HepG2 (cell line): Measurements from ENCODE around the gene XPO5. TPM values are rescaled to one million over a fixed set of nuclear protein-coding genes. Genes with fewer than 3 reads are reported as not detected.

Experiments used
- ARNTL ChIP-seq: sonication (generic); formaldehyde crosslinking; IDR thresholded peaks from 2 replicates; pipeline ENCODE4 v1.4.0; 2020; ENCODE audit warnings: mild to moderate bottlenecking, missing genetic modification reagents
- CREM ChIP-seq, 2 experiments: sonication (generic) in 1 of 2; formaldehyde crosslinking in 1 of 2; IDR thresholded peaks; 2 replicates each; pipeline versions ENCODE4 v1.4.0 to v1.6.1; 2016 to 2020; ENCODE audit warnings: antibody characterized with exemption in 1 of 2, mild to moderate bottlenecking in 1 of 2, missing genetic modification reagents in 1 of 2
- FIP1L1 ChIP-seq: fragments of 200-400 bp; formaldehyde crosslinking; IDR thresholded peaks from 2 replicates; pipeline ENCODE4 v1.6.1; 2018; ENCODE audit warnings: low read depth, mild to moderate bottlenecking, low read length, moderate library complexity, borderline replicate concordance; ENCODE audit not compliant: insufficient read depth
- FOXA1 ChIP-seq, 2 experiments: fragments of 450-650 bp in 1 of 2; sonication (generic) in 1 of 2; formaldehyde crosslinking in 1 of 2; IDR thresholded peaks; 2 replicates each; pipeline versions ENCODE4 v1.4.0 to v1.6.1; 2016 to 2020; ENCODE audit warnings: missing genetic modification reagents in 1 of 2
- HOXA3 ChIP-seq: sonication (generic); formaldehyde crosslinking; IDR thresholded peaks from 2 replicates; pipeline ENCODE4 v1.5.0; 2020; ENCODE audit warnings: missing genetic modification reagents
- NCOA5 ChIP-seq: sonication (generic); formaldehyde crosslinking; IDR thresholded peaks from 2 replicates; pipeline ENCODE4 v1.4.0; 2020; ENCODE audit warnings: missing genetic modification reagents
- NCOR1 ChIP-seq: fragments of 200-600 bp; sonication (generic); IDR thresholded peaks from 2 replicates; pipeline ENCODE4 v1.7.0; 2017; ENCODE audit warnings: antibody characterized with exemption, low read length, borderline replicate concordance
- PRMT3 ChIP-seq: sonication (generic); formaldehyde crosslinking; IDR thresholded peaks from 2 replicates; pipeline ENCODE4 v1.8.1; 2022; ENCODE audit warnings: low read depth, mild to moderate bottlenecking, moderate library complexity, missing genetic modification reagents, borderline replicate concordance
- REL ChIP-seq: sonication (generic); formaldehyde crosslinking; conservative IDR thresholded peaks from 2 replicates; pipeline ENCODE4 v1.8.0; 2022; ENCODE audit warnings: mild to moderate bottlenecking, missing genetic modification reagents, moderate library complexity
- RFXANK ChIP-seq: IDR thresholded peaks from 2 replicates; pipeline ENCODE4 v1.6.1; 2016
- SP1 ChIP-seq, 2 experiments: fragments of 450-650 bp in 1 of 2; sonication (generic) in 1 of 2; formaldehyde crosslinking in 1 of 2; IDR thresholded peaks; 2 replicates each; pipeline versions ENCODE4 v1.4.0 to v1.6.1; 2016 to 2020; ENCODE audit warnings: missing genetic modification reagents in 1 of 2
- SRF ChIP-seq: IDR thresholded peaks from 2 replicates; pipeline ENCODE4 v1.6.1; 2011; ENCODE audit warnings: mild to moderate bottlenecking, low read depth, low read length, moderate library complexity
- ZFP1 ChIP-seq: IDR thresholded peaks from 2 replicates; pipeline ENCODE4 v1.6.1; 2016
- ZMYM2 ChIP-seq: sonication (generic); formaldehyde crosslinking; IDR thresholded peaks from 2 replicates; pipeline ENCODE4 v1.8.0; 2022; ENCODE audit warnings: mild to moderate bottlenecking, missing genetic modification reagents
- ZNF329 ChIP-seq: sonication (generic); formaldehyde crosslinking; IDR thresholded peaks from 2 replicates; pipeline ENCODE4 v1.9.0; 2021; ENCODE audit warnings: low read depth, mild to moderate bottlenecking, missing genetic modification reagents
- ZNF333 ChIP-seq: sonication (generic); formaldehyde crosslinking; IDR thresholded peaks from 2 replicates; pipeline ENCODE4 v1.4.0; 2020; ENCODE audit warnings: mild to moderate bottlenecking, missing genetic modification reagents, borderline replicate concordance
- ZNF557 ChIP-seq: sonication (generic); formaldehyde crosslinking; IDR thresholded peaks from 2 replicates; pipeline ENCODE4 v1.4.0; 2020; ENCODE audit warnings: missing genetic modification reagents
- ZNF589 ChIP-seq: sonication (generic); formaldehyde crosslinking; conservative IDR thresholded peaks from 2 replicates; pipeline ENCODE4 v1.8.0; 2022; ENCODE audit warnings: mild to moderate bottlenecking, moderate library complexity, missing genetic modification reagents
- ZNF607 ChIP-seq: sonication (generic); formaldehyde crosslinking; IDR thresholded peaks from 2 replicates; pipeline ENCODE4 v1.5.1; 2020; ENCODE audit warnings: missing genetic modification reagents, mild to moderate bottlenecking, borderline replicate concordance
- ZNF792 ChIP-seq: IDR thresholded peaks from 2 replicates; pipeline ENCODE4 v1.6.1; 2016
- polyA plus RNA-seq, 8 experiments: library from polyadenylated mRNA; depleted of rRNA in 3 of 8; stranded (reverse) in 7 of 8; unstranded in 1 of 8; fragments of >200 nt; fragmentation: Illumina TruSeq in 4 of 8; extraction: Trizol in 4 of 8; gene quantifications; 2 replicates each; pipeline versions ENCODE4 v1.2.1 to v1.2.3, GENCODE V29; 2011 to 2016; ENCODE audit warnings: low read depth in 4 of 8, missing spikeins in 1 of 8, mixed read lengths in 1 of 8; ENCODE audit not compliant: insufficient read depth in 1 of 8
- total RNA-seq, 5 experiments: library from RNA; depleted of rRNA; stranded (reverse); fragments of >200 nt; fragmentation: Illumina TruSeq; extraction: Trizol; gene quantifications; 2 replicates each; pipeline ENCODE4 v1.2.3, GENCODE V29; 2016; ENCODE audit warnings: low read depth in 1 of 5
- TF ChIP-seq, protein P1 (sequence below): sonication (generic); formaldehyde crosslinking; IDR thresholded peaks from 2 replicates; pipeline ENCODE4 v1.8.0; 2022; ENCODE audit warnings: mild to moderate bottlenecking, missing genetic modification reagents, borderline replicate concordance
- TF ChIP-seq, protein P2 (sequence below): IDR thresholded peaks from 2 replicates; pipeline ENCODE4 v1.6.1; 2016; ENCODE audit warnings: low read depth
- TF ChIP-seq, protein P3 (sequence below): sonication (generic); formaldehyde crosslinking; conservative IDR thresholded peaks from 2 replicates; pipeline ENCODE4 v1.8.1; 2023; ENCODE audit warnings: missing genetic modification reagents
- TF ChIP-seq, protein P4 (sequence below): sonication (generic); formaldehyde crosslinking; IDR thresholded peaks from 2 replicates; pipeline ENCODE4 v1.4.0; 2020; ENCODE audit warnings: mild to moderate bottlenecking, missing genetic modification reagents, borderline replicate concordance

XPO5 gene
- total and polyA plus RNA-seq, 2 of the 13 experiments (the other 11 are each of a cell fraction or from before 2014, with no cell fraction given): 52.2 to 68.0 TPM

- no peak for TF ChIP-seq PRMT3 (CRISPR knock-in tag)
- peak; percentile 12; the same call in 1 of the 2 replicates for TF ChIP-seq HOXA3 (CRISPR knock-in tag)
- TF ChIP-seq, protein P1, sequence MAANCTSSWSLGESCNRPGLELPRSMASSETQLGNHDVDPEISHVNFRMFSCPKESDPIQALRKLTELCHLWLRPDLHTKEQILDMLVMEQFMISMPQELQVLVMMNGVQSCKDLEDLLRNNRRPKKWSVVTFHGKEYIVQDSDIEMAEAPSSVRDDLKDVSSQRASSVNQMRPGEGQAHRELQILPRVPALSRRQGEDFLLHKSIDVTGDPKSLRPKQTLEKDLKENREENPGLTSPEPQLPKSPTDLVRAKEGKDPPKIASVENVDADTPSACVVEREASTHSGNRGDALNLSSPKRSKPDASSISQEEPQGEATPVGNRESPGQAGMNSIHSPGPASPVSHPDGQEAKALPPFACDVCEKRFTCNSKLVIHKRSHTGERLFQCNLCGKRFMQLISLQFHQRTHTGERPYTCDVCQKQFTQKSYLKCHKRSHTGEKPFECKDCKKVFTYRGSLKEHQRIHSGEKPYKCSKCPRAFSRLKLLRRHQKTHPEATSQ (CRISPR knock-in tag): no peak
- 0 out of 2 replicates have a peak, but pooled peaks have one; percentile 45 for TF ChIP-seq ZNF792
- TF ChIP-seq, protein P2, sequence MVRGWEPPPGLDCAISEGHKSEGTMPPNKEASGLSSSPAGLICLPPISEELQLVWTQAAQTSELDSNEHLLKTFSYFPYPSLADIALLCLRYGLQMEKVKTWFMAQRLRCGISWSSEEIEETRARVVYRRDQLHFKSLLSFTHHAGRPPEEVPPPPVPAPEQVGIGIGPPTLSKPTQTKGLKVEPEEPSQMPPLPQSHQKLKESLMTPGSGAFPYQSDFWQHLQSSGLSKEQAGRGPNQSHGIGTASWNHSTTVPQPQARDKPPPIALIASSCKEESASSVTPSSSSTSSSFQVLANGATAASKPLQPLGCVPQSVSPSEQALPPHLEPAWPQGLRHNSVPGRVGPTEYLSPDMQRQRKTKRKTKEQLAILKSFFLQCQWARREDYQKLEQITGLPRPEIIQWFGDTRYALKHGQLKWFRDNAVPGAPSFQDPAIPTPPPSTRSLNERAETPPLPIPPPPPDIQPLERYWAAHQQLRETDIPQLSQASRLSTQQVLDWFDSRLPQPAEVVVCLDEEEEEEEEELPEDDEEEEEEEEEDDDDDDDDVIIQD (CRISPR knock-in tag): 0 out of 2 replicates have a peak, but pooled peaks have one; percentile 32
- TF ChIP-seq, protein P3, sequence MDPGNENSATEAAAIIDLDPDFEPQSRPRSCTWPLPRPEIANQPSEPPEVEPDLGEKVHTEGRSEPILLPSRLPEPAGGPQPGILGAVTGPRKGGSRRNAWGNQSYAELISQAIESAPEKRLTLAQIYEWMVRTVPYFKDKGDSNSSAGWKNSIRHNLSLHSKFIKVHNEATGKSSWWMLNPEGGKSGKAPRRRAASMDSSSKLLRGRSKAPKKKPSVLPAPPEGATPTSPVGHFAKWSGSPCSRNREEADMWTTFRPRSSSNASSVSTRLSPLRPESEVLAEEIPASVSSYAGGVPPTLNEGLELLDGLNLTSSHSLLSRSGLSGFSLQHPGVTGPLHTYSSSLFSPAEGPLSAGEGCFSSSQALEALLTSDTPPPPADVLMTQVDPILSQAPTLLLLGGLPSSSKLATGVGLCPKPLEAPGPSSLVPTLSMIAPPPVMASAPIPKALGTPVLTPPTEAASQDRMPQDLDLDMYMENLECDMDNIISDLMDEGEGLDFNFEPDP (CRISPR knock-in tag): no peak
- no peak for TF ChIP-seq ZNF333 (CRISPR knock-in tag)
- TF ChIP-seq SRF: no peak
- TF ChIP-seq REL (CRISPR knock-in tag): no peak
- no peak for TF ChIP-seq ZNF557
- no peak for TF ChIP-seq SP1 (IDR thresholded peaks at IDR 0.05)
- TF ChIP-seq SP1 (CRISPR knock-in tag; IDR thresholded peaks at IDR 0.05): 0 out of 2 replicates have a peak, but pooled peaks have one; percentile 17
- TF ChIP-seq ZNF589 (CRISPR knock-in tag): no peak
- no peak for TF ChIP-seq ZFP1 (CRISPR knock-in tag)
- no peak; the same call in 1 of the 2 replicates for TF ChIP-seq CREM (IDR thresholded peaks at IDR 0.05)
- no peak for TF ChIP-seq CREM (CRISPR knock-in tag; IDR thresholded peaks at IDR 0.05)
- TF ChIP-seq ZNF607 (CRISPR knock-in tag): no peak
- TF ChIP-seq NCOR1: no peak
- TF ChIP-seq, protein P4, sequence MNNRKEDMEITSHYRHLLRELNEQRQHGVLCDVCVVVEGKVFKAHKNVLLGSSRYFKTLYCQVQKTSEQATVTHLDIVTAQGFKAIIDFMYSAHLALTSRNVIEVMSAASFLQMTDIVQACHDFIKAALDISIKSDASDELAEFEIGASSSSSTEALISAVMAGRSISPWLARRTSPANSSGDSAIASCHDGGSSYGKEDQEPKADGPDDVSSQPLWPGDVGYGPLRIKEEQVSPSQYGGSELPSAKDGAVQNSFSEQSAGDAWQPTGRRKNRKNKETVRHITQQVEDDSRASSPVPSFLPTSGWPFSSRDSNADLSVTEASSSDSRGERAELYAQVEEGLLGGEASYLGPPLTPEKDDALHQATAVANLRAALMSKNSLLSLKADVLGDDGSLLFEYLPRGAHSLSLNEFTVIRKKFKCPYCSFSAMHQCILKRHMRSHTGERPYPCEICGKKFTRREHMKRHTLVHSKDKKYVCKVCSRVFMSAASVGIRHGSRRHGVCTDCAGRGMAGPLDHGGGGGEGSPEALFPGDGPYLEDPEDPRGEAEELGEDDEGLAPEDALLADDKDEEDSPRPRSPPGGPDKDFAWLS (CRISPR knock-in tag): no peak
- TF ChIP-seq FOXA1 (IDR thresholded peaks at IDR 0.05): no peak
- no peak for TF ChIP-seq FOXA1 (CRISPR knock-in tag; IDR thresholded peaks at IDR 0.05)
- peak; percentile 27; the same call in 1 of the 2 replicates for TF ChIP-seq ZNF329 (CRISPR knock-in tag)
- no peak for TF ChIP-seq ZMYM2
- TF ChIP-seq ARNTL (CRISPR knock-in tag): no peak
- no peak for TF ChIP-seq RFXANK (CRISPR knock-in tag)
- no peak for TF ChIP-seq FIP1L1
- no peak for TF ChIP-seq NCOA5
Observed at GRCh38 chr6:43496370-43497128, 79.3 kb downstream of the XPO5 start (continued).
